Uterus (tissue), 2 donors: ENCODE measurements around the gene CMTM2.

ENCODE experiments used
- CTCF ChIP-seq, 4 experiments: fragments of 200-600 bp in 2 of 4; fragments of 450-650 bp in 2 of 4; sonication (generic) in 2 of 4; IDR thresholded peaks; one replicate each; pipeline ENCODE4 v1.5.1; 2016 to 2019; ENCODE audit warnings: antibody characterized with exemption in 4 of 4, mild to moderate bottlenecking in 2 of 4, moderate library complexity in 1 of 4
- POLR2A ChIP-seq, 2 donors: fragments of 450-650 bp; IDR thresholded peaks; one replicate each; pipeline ENCODE4 v1.6.1; 2016; ENCODE audit warnings: antibody characterized with exemption in 2 of 2, mild to moderate bottlenecking in 1 of 2, moderate library complexity in 1 of 2

DNA sequence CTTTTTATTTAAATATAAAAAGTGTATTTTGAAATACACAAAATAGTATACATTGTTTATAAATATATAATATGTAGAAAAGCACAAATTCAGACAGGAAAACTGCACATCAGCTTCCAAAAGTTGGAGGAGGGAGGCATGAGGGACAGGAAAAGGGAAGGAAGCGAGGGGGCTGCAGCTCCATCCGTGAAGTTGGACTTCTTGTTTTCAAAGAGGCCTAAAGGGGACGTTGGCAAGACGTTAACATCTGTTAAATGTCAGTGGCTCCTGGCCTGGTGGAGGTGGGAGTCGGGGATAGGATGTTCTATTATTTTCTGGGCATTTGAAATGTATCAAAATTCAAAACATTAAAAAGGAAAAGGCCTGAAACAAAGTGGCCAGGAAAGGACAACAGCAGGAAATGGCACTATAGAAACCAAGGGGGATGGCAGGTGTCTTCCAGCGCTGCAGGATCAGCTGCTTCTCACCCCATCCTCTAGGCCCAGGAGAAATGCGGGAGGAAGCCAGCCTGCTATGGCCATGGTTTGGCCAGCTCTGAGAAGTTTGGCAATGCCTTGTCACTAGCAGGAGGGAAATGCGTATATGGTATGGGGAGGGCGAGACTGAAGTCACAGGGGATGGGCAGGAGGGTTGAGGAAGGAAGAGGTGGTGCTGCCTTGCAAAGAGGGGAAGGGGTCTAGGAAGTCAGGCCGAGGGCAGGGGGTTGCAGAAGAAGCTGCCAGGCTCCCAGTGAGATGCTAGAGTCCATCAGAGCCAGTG, 6.4 kb downstream of the CMTM2 start:
- TF ChIP-seq CTCF (IDR thresholded peaks at IDR 0.05) (no peak), POLR2A (IDR thresholded peaks at IDR 0.05) (no peak)
